MCF 10A (cell line): ENCODE data around the gene SPSB1. TPM values are rescaled to one million over a fixed set of nuclear protein-coding genes. Genes with fewer than 3 reads are reported as not detected.
A peak's percentile ranks its signal among the peaks of the same experiment; 100 is the strongest.

ENCODE experiments used
- BruUV-seq: library from RNA; stranded (reverse); fragments of 400-500 nt; replicated peaks from 2 replicates; lab custom pipeline; 2021; lab: Mats Ljungman, UMichigan
- CTCF ChIA-PET: fragments of 300-600 bp; sonication (Branson Sonifier 250); formaldehyde crosslinking; extraction: SDS; loops from one replicate; lab custom pipeline; 2021; ENCODE audit warnings: antibody characterized with exemption, inconsistent platforms; lab: Yijun Ruan, JAX
- POLR2A ChIA-PET: fragments of 300-600, 350-650 bp; sonication (Branson Sonifier 250); formaldehyde crosslinking; extraction: SDS; loops from one replicate; lab custom pipeline; 2020; ENCODE audit warnings: antibody characterized with exemption, inconsistent platforms; lab: Yijun Ruan, JAX
- DNase-seq: peaks from one replicate; pipeline ENCODE4 v3.0.0-alpha.2; 2018; ENCODE audit not compliant: unreplicated experiment
- H3K27ac Mint-ChIP-seq: one replicate; pipeline ENCODE4 v1.8.0; 2022; ENCODE audit warnings: mild to moderate bottlenecking, low read depth, mixed read lengths; ENCODE audit not compliant: unreplicated experiment
- H3K27me3 Mint-ChIP-seq: one replicate; pipeline ENCODE4 v1.8.0; 2022; ENCODE audit warnings: mixed read lengths; ENCODE audit not compliant: insufficient read depth, unreplicated experiment
- H3K36me3 Mint-ChIP-seq: one replicate; pipeline ENCODE4 v1.8.0; 2022; ENCODE audit warnings: mild to moderate bottlenecking, moderate library complexity, mixed read lengths; ENCODE audit not compliant: insufficient read depth, unreplicated experiment
- H3K4me1 Mint-ChIP-seq: one replicate; pipeline ENCODE4 v1.8.0; 2022; ENCODE audit warnings: mixed read lengths; ENCODE audit not compliant: insufficient read depth, unreplicated experiment
- H3K4me3 Mint-ChIP-seq: one replicate; pipeline ENCODE4 v1.8.0; 2022; ENCODE audit warnings: mild to moderate bottlenecking, moderate library complexity, mixed read lengths; ENCODE audit not compliant: unreplicated experiment
- H3K9me3 Mint-ChIP-seq: one replicate; pipeline ENCODE4 v1.8.0; 2022; ENCODE audit warnings: mixed read lengths; ENCODE audit not compliant: unreplicated experiment
- CTCF ChIP-seq: fragments of 200-600 bp; IDR thresholded peaks from one replicate; pipeline ENCODE4 v1.8.0; 2022; ENCODE audit warnings: antibody characterized with exemption, mild to moderate bottlenecking; ENCODE audit not compliant: unreplicated experiment
- intact Hi-C: fragments of 100-400 bp; cut with micrococcal nuclease; formaldehyde crosslinking; loops from 2 replicates; pipeline ENCODE4 v1.14.1; 2022
- total RNA-seq: library from RNA; stranded (reverse); gene quantifications from 2 replicates; pipeline ENCODE4 v1.2.3, GENCODE V29; 2022

The SPSB1 gene
- total RNA-seq, 1 experiment from 2014 or later, result 8.2 TPM

DNA sequence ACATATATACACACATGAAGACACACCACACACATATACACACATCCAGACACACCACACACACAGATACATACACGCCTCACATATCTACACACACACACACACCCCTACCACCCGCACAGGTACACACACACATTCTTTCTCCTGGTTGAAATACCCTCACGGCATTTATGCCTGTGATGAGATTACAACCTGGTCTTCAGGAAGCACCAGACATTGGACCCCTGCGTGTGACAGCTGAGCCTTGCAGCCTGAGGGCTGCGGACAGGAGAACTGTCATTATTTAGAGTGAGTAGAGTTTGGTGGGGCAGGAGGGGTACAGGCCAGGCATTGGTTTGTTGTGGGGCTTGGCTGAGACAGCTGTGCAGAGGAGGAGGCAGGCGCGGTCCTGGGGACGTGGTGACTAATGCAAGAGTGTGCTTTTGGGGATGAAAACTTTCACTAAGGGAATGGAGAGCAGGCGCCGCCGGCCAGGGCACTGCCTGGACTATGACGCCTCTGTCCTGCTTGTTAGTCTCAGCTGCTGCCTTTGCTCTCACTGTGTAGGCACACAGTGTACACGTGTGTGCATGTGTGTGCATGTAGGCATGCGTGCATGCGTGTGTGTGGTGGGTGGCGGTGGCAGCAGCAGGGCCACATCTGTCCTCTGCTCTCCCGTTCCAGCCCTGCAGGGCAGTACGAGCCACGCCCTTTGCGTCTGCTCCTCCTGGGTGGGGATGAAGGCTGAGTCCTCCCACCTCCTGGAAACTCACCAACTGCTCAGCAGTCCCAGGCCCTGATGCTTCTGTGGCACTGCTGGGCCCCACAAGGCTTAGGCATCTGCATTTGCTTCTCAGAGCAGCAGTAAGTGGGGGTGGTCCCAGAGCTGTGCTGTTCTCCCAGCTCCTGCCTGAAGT lies 57.6 kb downstream of the SPSB1 start:
- no TSS peak for BruUV-seq
- no peak overlapping the region for H3K4me3 Mint-ChIP-seq
- H3K4me1 Mint-ChIP-seq, result peaks cover 23% of the 10 kb centered on the region
- intact Hi-C loops, result loop anchor here (10.0 kb wide), 1 partner anchor 55 kb away; the partner anchor contains the start of gene SPSB1
- DNase-seq, result peak; percentile 15
- no peaks in the 10 kb centered on the region for H3K27me3 Mint-ChIP-seq
- no peak overlapping the region for H3K27ac Mint-ChIP-seq
- POLR2A ChIA-PET, result interaction anchor here (0.6 to 1.2 kb wide), 4 partner anchors 12 to 373 kb away, joined by 3 to 4 read pairs (median 3); no protein-coding TSS in a partner anchor
- H3K36me3 Mint-ChIP-seq, result peaks cover 14% of the 10 kb centered on the region
- CTCF ChIA-PET, result interaction anchor here (0.7 to 1.0 kb wide), 2 partner anchors 114 to 140 kb away, joined by 3 read pairs; no protein-coding TSS in a partner anchor
- no peaks in the 10 kb centered on the region for H3K9me3 Mint-ChIP-seq
- TF ChIP-seq CTCF, result no peak

DNA sequence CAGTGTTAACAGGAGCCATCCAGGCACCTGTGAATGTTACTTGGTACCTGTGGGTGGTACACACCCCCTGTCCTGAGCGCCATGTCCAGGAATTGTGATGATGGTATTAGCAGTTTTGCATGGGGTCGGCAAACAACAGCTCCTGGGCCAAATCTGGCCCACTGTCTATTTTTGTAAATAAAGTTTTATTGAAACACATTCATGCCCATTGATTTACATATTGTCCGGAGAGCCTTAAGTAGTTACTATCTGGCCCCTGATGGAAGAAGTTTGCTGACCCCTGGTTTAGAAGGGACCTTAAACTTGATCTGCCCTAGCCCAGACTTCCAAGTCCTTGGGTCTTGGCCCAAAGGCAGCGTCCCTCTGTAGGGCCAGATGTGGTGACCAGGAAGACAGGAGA lies 58.3 kb downstream of the SPSB1 start:
- ChIA-PET POLR2A (interaction anchor here (0.6 to 1.2 kb wide), 2 partner anchors 93 to 374 kb away, joined by 3 read pairs; no protein-coding TSS in a partner anchor), CTCF (no interaction called here)
- intact Hi-C loops, result loop anchor here (10.0 kb wide), 1 partner anchor 56 kb away; the partner anchor contains the start of gene SPSB1
- H3K27ac Mint-ChIP-seq, result no peak overlapping the region
- H3K27me3 Mint-ChIP-seq, result no peaks in the 10 kb centered on the region
- no TSS peak for BruUV-seq
- DNase-seq, result no peak
- H3K36me3 Mint-ChIP-seq, result peaks cover 21% of the 10 kb centered on the region
- H3K9me3 Mint-ChIP-seq, result no peaks in the 10 kb centered on the region
- H3K4me1 Mint-ChIP-seq, result peaks cover 21% of the 10 kb centered on the region
- no peak overlapping the region for H3K4me3 Mint-ChIP-seq
- TF ChIP-seq CTCF, result no peak

- H3K4me1 Mint-ChIP-seq, result peaks cover 17% of the 10 kb centered on the region
- no peaks in the 10 kb centered on the region for H3K27me3 Mint-ChIP-seq
- intact Hi-C loops, result loop anchor here (10.0 kb wide), 1 partner anchor 57 kb away; the partner anchor contains the start of gene SPSB1
- TF ChIP-seq CTCF, result no peak
- no peak for DNase-seq
- H3K4me3 Mint-ChIP-seq, result no peak overlapping the region
- peaks cover 29% of the 10 kb centered on the region for H3K36me3 Mint-ChIP-seq
- no peak overlapping the region for H3K27ac Mint-ChIP-seq
- BruUV-seq, result no TSS peak
- peaks cover 5% of the 10 kb centered on the region for H3K9me3 Mint-ChIP-seq
- ChIA-PET CTCF (no interaction called here), POLR2A (no interaction called here)
Observed at GRCh38 chr1:9351654-9352271, 59.1 kb downstream of the SPSB1 start.
